SKM-1 (cell line): Measurements from ENCODE around the gene MAN2B1.
"Not testable (repeated sequence)": the region's sequence is repeated elsewhere in the genome, so short reads cannot be mapped to it uniquely, and the experiment has no call there.

Experiments
- DNase-seq: peaks from one replicate; lab custom pipeline; 2025; ENCODE audit not compliant: unreplicated experiment; lab: John Stamatoyannopoulos, UW

The MAN2B1 gene

GRCh38 chr19:12623361-12624031 is 43.0 kb downstream of the MAN2B1 start:
- DNase-seq = no peak

- DNase-seq = not testable (repeated sequence)
These were observed 45.1 kb downstream of the MAN2B1 start for GRCh38 chr19:12621253-12622024.

DNA sequence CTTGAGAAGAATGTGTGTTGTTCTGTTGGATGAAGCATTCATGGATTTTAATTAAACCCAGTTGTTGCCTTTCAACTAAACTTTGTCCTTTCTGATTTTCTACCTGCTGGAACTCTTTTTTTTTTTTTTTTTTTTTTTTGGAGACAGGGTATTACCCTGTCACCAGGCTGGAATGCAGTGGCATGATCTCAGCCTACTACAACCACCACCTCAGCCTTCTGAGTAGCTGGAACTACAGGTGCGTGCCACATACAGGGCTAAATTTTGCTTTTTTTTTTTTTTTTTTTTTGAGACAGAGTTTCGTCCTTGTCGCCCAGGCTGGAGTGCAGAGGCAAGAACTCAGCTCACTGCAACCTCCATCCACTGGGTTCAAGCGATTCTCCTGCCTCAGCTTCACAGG is 48.9 kb downstream of the MAN2B1 start:
- DNase-seq = no peak

- no peak for DNase-seq
These were observed 55.2 kb downstream of the MAN2B1 start for GRCh38 chr19:12611361-12611699.

DNA sequence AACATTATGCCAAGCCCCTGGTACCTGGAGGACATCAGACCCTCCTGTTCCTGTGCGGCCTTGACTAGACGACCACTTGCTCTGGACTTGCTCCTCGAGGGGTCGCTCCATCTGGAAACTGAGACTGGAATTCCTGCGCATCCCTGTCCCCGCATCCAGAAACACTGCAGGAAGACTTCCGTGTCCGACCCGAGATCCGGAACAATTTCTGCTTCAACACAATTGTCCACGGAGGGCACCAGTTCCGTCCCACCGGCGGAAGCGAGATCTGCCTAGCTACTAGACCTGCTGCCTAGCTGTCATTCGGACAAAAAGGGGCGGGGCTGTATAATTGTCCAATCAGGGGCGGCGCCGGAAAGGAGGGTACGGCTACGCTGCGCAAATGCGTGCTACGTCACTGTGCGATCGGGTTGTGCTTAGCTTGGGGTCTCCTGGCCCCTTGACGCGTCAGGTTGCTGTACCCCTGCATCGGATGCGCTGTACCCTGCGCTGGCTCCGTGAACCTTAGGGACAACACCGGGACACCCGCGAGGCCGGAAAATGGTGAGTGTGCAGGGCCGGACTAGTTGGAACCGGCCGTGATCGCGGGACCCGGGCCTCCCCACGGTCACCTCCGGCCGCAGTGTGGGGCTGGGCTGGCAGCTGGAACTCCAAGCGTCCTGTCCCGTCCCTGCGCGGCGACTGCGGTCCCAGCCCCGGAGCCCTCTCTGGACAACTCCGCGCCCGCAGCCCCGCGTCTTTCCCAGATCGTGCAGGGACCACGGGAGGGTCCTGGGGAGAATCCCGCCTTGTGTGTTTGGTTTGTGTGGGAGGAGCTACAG is 55.8 kb downstream of the MAN2B1 start, which contains the start of the genes ZNF490 and ZNF791:
Gene ZNF490 (minus strand): TSS at position 274 of the 821 bp plus-strand sequence. CDS start 133 bp downstream, at position 141.
Gene ZNF791 (plus strand): TSS at position 381 of the 821 bp plus-strand sequence. CDS start 160 bp downstream, at position 541.
- peak; percentile 93 for DNase-seq

GRCh38 chr19:12607631-12608030 is 58.9 kb downstream of the MAN2B1 start:
- DNase-seq = no peak

DNA sequence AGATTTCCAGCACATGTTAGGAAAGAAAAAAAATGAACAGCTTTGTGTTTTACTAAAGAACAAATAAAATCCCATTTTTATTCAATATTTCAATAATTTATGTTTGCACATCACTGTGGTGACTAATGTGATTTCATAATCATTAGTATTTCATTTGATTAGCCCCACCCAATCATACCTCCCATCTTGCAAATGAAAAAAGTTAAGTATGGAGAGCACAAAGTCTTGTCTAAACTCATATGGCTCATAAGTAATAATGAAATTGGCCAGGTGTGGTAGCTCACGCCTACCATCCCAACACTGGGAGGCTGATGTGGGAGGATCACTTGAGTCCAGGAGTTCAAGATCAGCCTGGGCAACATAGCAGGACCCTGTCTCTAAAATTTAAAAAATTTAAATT is 59.7 kb downstream of the MAN2B1 start:
- DNase-seq = no peak

DNA sequence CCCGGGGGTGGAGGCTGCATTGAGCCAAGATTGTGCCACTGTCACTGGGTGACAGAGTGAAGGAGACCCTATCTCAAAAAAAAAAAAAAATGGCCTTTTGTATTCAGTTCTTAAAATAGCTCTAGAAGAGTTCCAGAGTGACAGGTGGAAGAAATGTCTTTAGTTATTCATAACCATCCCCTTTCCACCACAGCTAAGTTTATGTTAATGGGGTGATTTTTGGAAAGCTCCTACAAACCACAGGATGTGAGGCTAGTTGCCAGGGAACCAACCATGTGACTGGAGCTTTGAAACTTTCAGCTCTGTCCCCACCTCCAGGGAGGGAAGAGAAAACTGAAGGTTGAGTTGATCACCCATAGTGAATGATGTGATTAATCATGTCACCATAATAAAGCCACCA is 62.8 kb downstream of the MAN2B1 start:
- DNase-seq = no peak

GRCh38 chr19:12597594-12597993 is 68.9 kb downstream of the MAN2B1 start:
- DNase-seq = no peak

GRCh38 chr19:12596927-12597548 is 69.5 kb downstream of the MAN2B1 start:
- no peak for DNase-seq
